Measurements from ENCODE around the gene CPN2.
A peak's percentile ranks its signal among the peaks of the same experiment; 100 is the strongest.

Gene CPN2

DNA sequence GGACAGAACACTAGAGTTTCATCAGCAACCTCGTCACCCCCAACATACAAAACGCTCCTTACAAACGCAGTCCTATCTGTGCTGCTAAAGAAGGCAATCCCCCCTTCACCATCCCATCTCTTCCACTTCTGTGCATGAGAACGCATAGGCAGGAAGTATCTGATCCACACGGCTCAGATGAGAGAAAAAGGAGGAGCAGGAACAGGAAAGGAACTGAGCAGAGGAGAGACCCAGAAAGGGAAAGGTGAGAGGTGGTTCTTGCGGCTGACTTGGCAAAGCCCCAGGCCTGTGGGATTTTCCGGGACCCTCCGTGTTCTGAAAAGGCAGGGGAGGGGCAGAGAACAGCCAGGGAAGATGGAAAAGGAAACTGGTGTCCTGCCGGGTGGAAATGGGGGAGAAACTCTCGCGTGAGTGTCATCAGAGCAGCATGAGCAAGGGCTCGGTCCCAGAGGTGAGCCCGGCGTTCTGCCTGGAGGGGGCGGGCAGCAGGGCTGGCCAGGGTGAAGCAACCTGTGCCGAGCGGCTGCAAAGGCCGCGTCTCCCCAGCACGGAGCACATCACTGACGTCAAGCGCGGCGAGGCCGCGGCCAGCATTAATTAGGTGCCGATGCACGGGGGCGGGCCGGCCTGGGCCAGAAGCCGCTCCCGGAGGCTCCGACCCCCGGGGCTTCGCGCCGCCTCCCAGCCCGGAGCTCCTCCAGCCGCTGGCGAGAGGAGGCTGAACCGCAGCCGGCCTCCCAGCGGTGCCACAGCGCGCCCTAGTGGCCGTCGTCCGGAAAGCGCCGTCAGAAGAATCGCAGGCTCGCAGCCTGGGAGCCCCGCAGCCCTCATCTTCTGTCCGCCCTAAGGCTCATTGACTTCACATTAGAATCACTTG is 35.8 kb downstream of the CPN2 start:
- peak; percentile 75 to 80 for DNase-seq (ENCODE audit: low read depth in 1 of 2, low spot score in 1 of 2)

DNA sequence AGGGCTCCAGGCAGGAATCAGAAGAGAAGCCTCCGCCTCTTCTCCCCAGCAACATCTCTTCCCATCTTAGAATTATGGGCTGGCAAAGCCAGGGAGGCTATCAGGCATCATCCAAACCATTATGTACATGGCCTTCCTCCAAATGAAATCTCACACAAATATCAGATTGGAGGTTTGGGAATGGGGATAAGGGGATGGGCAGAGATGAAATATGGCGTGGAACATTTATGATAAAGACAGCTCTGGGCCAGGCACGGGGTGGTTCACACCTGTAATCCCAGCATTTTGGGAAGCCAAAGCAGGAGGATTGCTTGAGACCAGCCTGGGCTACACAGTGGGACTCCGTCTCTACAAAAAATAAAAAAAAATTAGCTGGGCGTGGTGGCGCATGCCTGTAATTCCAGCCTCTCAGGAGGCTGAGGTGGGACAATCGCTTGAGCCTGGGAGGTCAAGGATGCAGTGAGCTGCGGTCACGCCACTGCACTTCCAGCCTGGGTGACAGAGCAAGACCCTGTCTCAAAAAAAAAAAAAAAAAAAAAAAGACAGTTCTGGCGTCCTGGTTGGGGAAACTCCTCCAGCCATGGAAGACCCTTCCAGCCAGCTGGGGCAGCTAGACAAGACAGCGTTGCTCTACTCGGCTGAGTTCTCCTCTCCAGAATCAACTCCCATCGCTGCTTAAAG is 36.6 kb downstream of the CPN2 start:
- DNase-seq (ENCODE audit: low read depth in 1 of 2, low spot score in 1 of 2), result no peak

- no peak for DNase-seq (ENCODE audit: low read depth in 1 of 2, low spot score in 1 of 2)
Measured at GRCh38 chr3:194313560-194314387, 37.4 kb downstream of the CPN2 start.

- DNase-seq (ENCODE audit: low read depth in 1 of 2, low spot score in 1 of 2), result no peak
Measured at GRCh38 chr3:194312743-194313281, 38.3 kb downstream of the CPN2 start.

- no peak for DNase-seq (ENCODE audit: low read depth in 1 of 2, low spot score in 1 of 2)
Measured at GRCh38 chr3:194312186-194312742, 38.9 kb downstream of the CPN2 start.

DNA sequence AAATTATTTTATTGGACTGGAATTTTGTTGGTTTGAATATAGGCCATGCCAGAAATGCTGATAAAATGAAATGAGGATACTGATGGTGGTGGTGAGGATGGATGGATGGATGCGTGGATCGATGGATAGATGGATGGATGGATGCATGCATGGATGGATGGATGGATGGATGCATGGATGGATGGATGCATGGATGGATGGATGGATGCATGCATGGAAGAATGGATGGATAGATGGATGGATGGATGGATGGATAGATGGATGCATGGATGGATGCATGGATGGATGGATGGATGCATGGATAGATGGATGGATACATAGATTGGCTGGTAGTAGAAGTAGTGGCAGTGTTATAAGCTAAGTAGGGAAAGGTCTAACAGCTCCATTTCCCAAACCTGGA is 40.1 kb downstream of the CPN2 start:
- no peak for DNase-seq (ENCODE audit: low read depth in 1 of 2, low spot score in 1 of 2)

- no peak for DNase-seq (ENCODE audit: low read depth in 1 of 2, low spot score in 1 of 2)
Measured at GRCh38 chr3:194310060-194310835, 40.9 kb downstream of the CPN2 start.

DNA sequence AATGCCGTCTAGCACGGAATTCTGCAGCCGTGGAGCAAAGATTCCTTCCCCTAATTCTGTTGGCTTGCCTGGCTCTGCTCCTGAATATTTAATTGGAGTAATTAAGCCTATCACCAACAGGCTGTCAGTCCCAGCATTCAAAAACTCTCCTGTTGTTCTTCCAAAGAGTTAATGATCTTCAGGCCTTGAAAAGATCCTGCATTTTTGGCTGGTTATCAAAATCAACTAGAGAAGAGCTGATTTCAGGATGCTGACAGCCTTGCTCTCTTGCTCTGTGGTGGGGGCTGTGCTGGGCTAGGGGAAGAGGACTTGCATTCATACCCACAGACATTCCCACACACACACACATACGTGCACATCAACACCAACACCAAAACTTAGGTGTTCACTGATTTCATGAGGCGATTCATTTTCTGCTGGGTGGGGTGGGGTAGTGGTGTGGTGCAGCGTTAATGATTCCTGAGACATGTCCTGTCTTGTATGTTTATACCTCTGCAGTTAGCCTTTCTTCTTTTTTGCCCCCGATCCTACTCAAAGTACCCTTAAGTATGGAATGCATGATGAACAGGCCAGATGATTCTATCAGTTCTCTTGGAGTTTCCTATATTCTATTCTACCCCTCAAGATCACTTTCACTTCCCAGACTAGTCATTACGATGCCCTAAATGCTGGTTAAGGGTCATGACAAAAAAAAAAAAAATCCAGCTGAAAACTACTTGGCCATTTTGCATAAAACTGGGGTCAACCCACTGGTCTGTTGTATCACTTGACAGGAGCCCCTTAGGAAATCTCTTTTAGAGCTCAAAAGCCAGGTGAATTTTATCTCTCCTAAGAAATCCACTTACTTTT is 42.3 kb downstream of the CPN2 start:
- DNase-seq (ENCODE audit: low read depth in 1 of 2, low spot score in 1 of 2), result no peak

GRCh38 chr3:194307849-194308248 is 43.3 kb downstream of the CPN2 start:
- DNase-seq (ENCODE audit: low read depth in 1 of 2, low spot score in 1 of 2), result no peak

DNA sequence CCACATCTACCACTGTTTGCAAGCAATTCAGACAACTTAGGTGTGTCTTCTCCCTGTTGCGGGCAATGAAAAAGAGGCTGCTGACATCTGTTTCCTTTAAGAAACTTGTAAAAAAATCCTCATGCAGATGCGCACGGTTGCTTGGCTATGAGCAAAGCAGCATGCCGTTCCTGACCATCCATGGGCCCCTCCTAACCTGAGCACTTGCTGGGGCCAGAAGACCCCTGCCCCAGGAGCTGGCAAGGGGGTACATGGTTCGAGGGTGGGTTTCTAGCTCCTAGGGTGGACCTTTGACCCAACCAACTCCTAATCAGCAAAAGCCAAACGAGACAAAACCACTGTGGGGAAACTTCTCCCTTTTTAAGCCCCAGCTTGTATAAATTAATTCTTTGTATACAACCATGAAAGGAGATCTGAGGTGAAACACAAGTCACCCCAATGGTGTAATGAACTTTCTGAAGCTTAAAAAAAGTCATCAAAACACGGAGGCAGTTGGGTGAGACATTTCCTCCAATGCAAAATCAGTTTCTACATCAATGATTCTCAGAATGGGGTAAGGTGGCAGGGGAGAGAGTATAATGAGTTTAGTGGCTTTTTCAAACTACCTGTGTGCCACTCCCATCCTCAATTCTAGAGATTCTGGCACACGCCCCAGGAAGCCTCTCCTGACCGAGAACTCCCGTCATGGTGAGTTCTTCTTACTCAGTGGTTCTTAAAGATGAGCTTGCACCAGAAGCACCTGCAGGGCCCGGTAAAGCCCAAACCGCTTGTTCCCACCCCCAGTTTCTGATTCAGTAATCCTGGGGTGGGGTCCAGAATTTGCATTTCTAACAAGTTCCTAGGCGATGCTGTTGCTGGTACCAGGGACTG is 44.1 kb downstream of the CPN2 start:
- DNase-seq (ENCODE audit: low read depth in 1 of 2, low spot score in 1 of 2), result no peak

DNA sequence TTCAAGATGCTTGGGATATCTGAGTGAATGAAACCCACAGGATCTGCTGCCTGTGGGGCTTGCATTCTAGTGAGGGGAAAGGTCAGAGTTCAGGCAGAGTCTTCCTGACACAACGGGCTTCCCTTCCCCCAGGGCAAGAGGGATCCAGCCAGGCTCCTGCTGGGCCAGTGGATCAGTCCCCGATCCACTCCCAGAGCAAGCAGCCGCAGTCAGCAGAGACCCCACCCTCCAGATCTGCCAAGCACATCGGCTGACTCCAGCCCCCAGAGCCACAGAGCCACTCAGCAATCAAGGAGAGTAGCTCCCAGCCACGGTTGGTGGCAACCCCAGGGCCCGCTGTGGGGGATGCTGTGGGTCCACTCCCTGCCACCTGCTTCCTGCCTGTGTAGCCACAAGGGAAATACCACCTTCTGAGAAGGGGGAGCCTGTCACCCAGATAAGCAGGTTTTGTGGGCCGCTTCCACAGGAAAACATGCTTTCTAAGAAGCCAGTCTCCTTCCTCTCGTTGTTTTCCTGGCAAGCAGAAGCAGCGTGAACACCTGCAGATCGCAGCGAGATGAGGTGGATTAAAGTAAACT is 44.9 kb downstream of the CPN2 start:
- DNase-seq (ENCODE audit: low read depth in 1 of 2, low spot score in 1 of 2), result no peak

DNA sequence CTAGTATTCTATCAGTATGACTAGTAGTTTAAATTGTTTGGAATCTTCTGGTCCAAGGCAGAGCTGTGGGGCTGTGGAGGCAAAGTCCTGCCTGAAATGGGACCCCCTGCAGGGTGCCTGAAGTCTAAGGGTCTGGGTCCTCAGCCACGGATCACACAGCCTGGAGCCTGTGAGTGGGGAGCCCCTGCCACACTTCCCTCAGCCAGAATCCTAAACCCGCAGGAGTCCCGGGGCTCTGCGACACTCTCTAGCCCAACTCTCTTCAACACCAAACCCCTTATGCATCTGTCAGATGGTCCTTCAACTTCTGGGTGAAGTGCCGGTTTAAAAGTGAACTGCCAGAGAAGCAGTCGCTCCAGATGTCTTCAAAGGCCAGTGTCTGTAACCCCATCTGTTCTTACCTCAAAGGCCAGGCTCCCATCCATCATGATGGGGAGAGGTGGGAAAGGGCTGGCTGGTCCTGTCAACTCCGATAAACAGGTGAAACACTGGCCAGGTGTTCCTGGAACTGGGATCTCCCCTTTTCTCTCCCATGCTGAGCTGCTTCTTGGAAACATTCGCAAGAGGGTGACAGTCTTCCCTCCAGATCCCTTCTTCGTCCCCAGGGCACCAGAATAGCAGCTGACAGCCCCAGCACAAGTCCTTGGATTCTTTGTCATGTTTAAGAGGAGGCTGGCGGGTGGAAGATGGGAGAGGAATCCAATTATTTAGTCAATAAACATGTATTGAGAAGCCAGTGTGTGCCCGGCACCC is 45.6 kb downstream of the CPN2 start:
- DNase-seq (ENCODE audit: low read depth in 1 of 2, low spot score in 1 of 2), result no peak

GRCh38 chr3:194304186-194304917 is 46.8 kb downstream of the CPN2 start:
- no peak for DNase-seq (ENCODE audit: low read depth in 1 of 2, low spot score in 1 of 2)

DNA sequence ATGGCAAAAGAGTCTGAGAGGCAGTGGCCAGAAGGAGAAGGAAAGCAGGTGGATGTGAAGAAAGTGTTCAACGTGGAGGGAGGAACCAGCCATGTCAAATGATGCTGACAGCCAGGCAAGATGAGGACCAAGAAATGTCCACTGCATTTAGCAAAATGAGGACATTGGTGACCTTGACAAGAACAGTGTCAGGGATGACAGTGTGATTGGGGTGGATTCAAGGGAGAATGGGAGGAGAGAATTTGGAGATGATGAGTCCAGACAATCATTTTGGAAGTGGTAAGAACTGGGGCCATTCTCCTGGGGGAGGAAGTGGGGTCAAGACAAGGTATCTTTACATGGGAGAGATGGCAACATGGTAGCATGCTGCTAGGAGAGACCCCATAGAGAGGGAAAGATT is 47.4 kb downstream of the CPN2 start:
- DNase-seq (ENCODE audit: low read depth in 1 of 2, low spot score in 1 of 2), result no peak

DNA sequence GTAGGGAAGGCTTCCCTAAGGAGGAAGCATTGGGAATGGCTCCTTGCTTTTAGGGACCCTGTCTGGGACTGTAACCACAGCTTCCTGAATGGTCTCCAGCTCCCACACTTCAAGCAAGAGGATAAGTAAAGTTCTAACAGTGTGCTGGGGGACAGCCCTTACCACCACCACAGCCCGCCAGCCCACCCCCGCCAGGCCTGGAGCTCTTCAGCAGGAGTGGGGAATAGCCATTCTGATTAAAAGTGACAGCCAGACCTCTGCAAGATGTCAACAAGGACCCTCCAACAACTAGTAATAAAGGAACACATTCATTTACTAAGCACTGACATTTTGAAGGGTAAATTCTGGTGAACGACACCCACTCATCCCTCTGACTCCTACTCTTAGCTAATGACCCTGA is 49.4 kb downstream of the CPN2 start:
- DNase-seq (ENCODE audit: low read depth in 1 of 2, low spot score in 1 of 2), result no peak

GRCh38 chr3:194300936-194301335 is 50.2 kb downstream of the CPN2 start:
- no peak for DNase-seq (ENCODE audit: low read depth in 1 of 2, low spot score in 1 of 2)

- DNase-seq (ENCODE audit: low read depth in 1 of 2, low spot score in 1 of 2), result no peak
Measured at GRCh38 chr3:194300382-194300758, 50.8 kb downstream of the CPN2 start.
